Transverse colon (tissue), 3 donors: Measurements from ENCODE around the gene UPK1A.

Source experiments
- EP300 ChIP-seq: sonication (generic); formaldehyde crosslinking; IDR thresholded peaks from one replicate; pipeline ENCODE4 v1.6.1; 2017; ENCODE audit warnings: antibody characterized with exemption, low read depth
- TF ChIP-seq, protein P1 (sequence below), 5 experiments: fragments of 200-600 bp in 3 of 5; fragments of 450-650 bp in 2 of 5; sonication (generic) in 3 of 5; IDR thresholded peaks; 1 replicate in 2 of 5; 2 replicates in 3 of 5; pipeline ENCODE4 v1.5.1; 2016 to 2017; ENCODE audit warnings: antibody characterized with exemption in 5 of 5, inconsistent platforms in 3 of 5, mild to moderate bottlenecking in 2 of 5, moderate library complexity in 1 of 5

DNA sequence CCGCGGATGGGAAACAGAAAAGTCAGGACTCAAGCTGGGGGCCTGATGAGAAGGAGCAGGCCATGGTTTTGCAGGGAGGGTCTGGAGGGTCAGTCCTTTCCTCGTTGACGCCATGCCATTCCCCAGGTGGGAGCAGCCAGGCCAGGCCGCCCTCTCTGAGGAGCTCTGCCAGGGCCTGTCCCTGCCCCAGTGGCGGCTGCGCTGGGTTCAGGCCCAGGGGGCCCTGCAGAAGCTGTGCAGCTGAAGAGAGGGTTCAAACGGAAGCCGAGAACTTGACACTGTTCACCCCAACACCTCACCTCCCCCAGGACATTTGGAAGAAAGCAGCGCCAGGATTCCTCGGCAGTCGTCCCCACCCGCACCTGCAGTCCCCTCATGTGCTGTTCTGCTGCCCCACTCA lies 43.6 kb upstream of the UPK1A start:
- TF ChIP-seq, protein P1, sequence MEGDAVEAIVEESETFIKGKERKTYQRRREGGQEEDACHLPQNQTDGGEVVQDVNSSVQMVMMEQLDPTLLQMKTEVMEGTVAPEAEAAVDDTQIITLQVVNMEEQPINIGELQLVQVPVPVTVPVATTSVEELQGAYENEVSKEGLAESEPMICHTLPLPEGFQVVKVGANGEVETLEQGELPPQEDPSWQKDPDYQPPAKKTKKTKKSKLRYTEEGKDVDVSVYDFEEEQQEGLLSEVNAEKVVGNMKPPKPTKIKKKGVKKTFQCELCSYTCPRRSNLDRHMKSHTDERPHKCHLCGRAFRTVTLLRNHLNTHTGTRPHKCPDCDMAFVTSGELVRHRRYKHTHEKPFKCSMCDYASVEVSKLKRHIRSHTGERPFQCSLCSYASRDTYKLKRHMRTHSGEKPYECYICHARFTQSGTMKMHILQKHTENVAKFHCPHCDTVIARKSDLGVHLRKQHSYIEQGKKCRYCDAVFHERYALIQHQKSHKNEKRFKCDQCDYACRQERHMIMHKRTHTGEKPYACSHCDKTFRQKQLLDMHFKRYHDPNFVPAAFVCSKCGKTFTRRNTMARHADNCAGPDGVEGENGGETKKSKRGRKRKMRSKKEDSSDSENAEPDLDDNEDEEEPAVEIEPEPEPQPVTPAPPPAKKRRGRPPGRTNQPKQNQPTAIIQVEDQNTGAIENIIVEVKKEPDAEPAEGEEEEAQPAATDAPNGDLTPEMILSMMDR (IDR thresholded peaks at IDR 0.05), result no peak
- TF ChIP-seq EP300, result no peak
